Naive thymus-derived CD8-positive, alpha-beta T cell (primary cell): Measurements from ENCODE around the gene TNMD. TPM values are rescaled to one million over a fixed set of nuclear protein-coding genes. Genes with fewer than 3 reads are reported as not detected.

Experiments used
- ATAC-seq, 2 donors: fragments of 150-1000 bp; cut with Tn5 transposase in 1 of 2; sonication (Bioruptor Pico), chemical (Tn5 transposase) in 1 of 2; 1 replicate in 1 of 2; 2 replicates in 1 of 2; pipeline ENCODE4 v1.10.0; 2021; ENCODE audit warnings: mild to moderate bottlenecking in 2 of 2, moderate library complexity in 2 of 2
- POLR2A ChIA-PET: fragments of 350-600 bp; sonication (Branson Sonifier 250); formaldehyde crosslinking; loops from one replicate; lab custom pipeline; 2021; ENCODE audit warnings: antibody characterized with exemption; lab: Charles Lee
- DNase-seq, 10 donors: peaks; one replicate each; pipeline versions ENCODE4 v3.0.0 to v3.0.0-alpha.2; 2020 to 2022
- H3K27ac Mint-ChIP-seq, 10 donors: one replicate each; pipeline ENCODE4 v1.8.0; 2020 to 2022; ENCODE audit warnings: mild to moderate bottlenecking in 10 of 10, mixed read lengths in 10 of 10, moderate library complexity in 4 of 10, inconsistent platforms in 1 of 10
- H3K27me3 Mint-ChIP-seq, 5 donors: one replicate each; pipeline ENCODE4 v1.8.0; 2021 to 2022; ENCODE audit warnings: mixed read lengths in 5 of 5
- H3K36me3 Mint-ChIP-seq, 3 donors: one replicate each; pipeline ENCODE4 v1.8.0; 2020 to 2022; ENCODE audit warnings: mixed read lengths in 3 of 3, mild to moderate bottlenecking in 2 of 3, inconsistent platforms in 1 of 3
- H3K4me1 Mint-ChIP-seq, 4 donors: one replicate each; pipeline ENCODE4 v1.8.0; 2021 to 2022; ENCODE audit warnings: mixed read lengths in 4 of 4
- H3K4me3 Mint-ChIP-seq, 10 donors: one replicate each; pipeline ENCODE4 v1.8.0; 2020 to 2022; ENCODE audit warnings: mild to moderate bottlenecking in 10 of 10, mixed read lengths in 10 of 10, moderate library complexity in 6 of 10, inconsistent platforms in 1 of 10
- H3K9me3 Mint-ChIP-seq, 9 donors: one replicate each; pipeline ENCODE4 v1.8.0; 2020 to 2022; ENCODE audit warnings: mixed read lengths in 9 of 9, mild to moderate bottlenecking in 3 of 9, inconsistent platforms in 1 of 9, moderate library complexity in 1 of 9
- polyA plus RNA-seq, 3 donors: library from polyadenylated mRNA; unstranded; fragments of 300-500 nt; fragmentation: Illumina TruSeq; gene quantifications; one replicate each; pipeline ENCODE4 v1.2.3, GENCODE V29; 2021
- total RNA-seq, 8 experiments: library from RNA in 2 of 8; stranded (reverse) in 2 of 8; gene quantifications; one replicate each; pipeline ENCODE4 v1.2.3 and lab custom pipeline; 2021 to 2026

The TNMD gene
- total and polyA plus RNA-seq, 5 experiments from 2014 or later, result not detected

- H3K27me3 Mint-ChIP-seq, result peaks cover 0 to 27% (median 13%) of the 10 kb centered on the region in 5 donors
- no peaks in the 10 kb centered on the region for H3K36me3 Mint-ChIP-seq
- POLR2A ChIA-PET, result no interaction called here
- no peak overlapping the region for H3K4me3 Mint-ChIP-seq
- H3K9me3 Mint-ChIP-seq, result no peaks in the 10 kb centered on the region
- no peak overlapping the region for H3K27ac Mint-ChIP-seq
- no peak for DNase-seq
- no peak for ATAC-seq
- H3K4me1 Mint-ChIP-seq, result peaks cover 0 to 2% (median 0%) of the 10 kb centered on the region in 4 donors
These were observed 27.2 kb downstream of the TNMD start for GRCh38 chrX:100611951-100612350.

- no peaks in the 10 kb centered on the region for H3K4me1 Mint-ChIP-seq
- no peaks in the 10 kb centered on the region for H3K9me3 Mint-ChIP-seq
- ATAC-seq, result peak in 1 of 2 donors; percentile 42
- H3K36me3 Mint-ChIP-seq, result no peaks in the 10 kb centered on the region
- no peak for DNase-seq
- POLR2A ChIA-PET, result no interaction called here
- H3K27ac Mint-ChIP-seq, result no peak overlapping the region
- peaks cover 0 to 24% (median 13%) of the 10 kb centered on the region in 5 donors for H3K27me3 Mint-ChIP-seq
- H3K4me3 Mint-ChIP-seq, result no peak overlapping the region
These were observed 30.3 kb downstream of the TNMD start for GRCh38 chrX:100615005-100615404.

GRCh38 chrX:100623001-100623400, 38.3 kb downstream of the TNMD start:
- POLR2A ChIA-PET, result no interaction called here
- no peak overlapping the region for H3K27ac Mint-ChIP-seq
- no peaks in the 10 kb centered on the region for H3K36me3 Mint-ChIP-seq
- H3K9me3 Mint-ChIP-seq, result peaks cover 0 to 2% (median 0%) of the 10 kb centered on the region in 9 donors
- DNase-seq, result no peak
- H3K4me3 Mint-ChIP-seq, result no peak overlapping the region
- no peak for ATAC-seq
- H3K4me1 Mint-ChIP-seq, result peaks cover 4 to 10% (median 8%) of the 10 kb centered on the region in 4 donors
- peaks cover 0 to 2% (median 1%) of the 10 kb centered on the region in 5 donors for H3K27me3 Mint-ChIP-seq

- peaks cover 0 to 9% (median 0%) of the 10 kb centered on the region in 3 donors for H3K36me3 Mint-ChIP-seq
- peaks cover 4 to 10% (median 8%) of the 10 kb centered on the region in 4 donors for H3K4me1 Mint-ChIP-seq
- H3K9me3 Mint-ChIP-seq, result peaks cover 0 to 2% (median 0%) of the 10 kb centered on the region in 9 donors
- peaks cover 0 to 8% (median 0%) of the 10 kb centered on the region in 5 donors for H3K27me3 Mint-ChIP-seq
- peak overlapping the region in 1 of 10 donors; percentile 29 for H3K27ac Mint-ChIP-seq
- no peak overlapping the region for H3K4me3 Mint-ChIP-seq
- ATAC-seq (no peak), DNase-seq (peak in 1 of 10 donors; percentile 1)
- POLR2A ChIA-PET, result no interaction called here
These were observed 41.3 kb downstream of the TNMD start for GRCh38 chrX:100625985-100626491.

- Mint-ChIP-seq H3K36me3 (peaks cover 0 to 12% (median 0%) of the 10 kb centered on the region in 3 donors), H3K9me3 (peaks cover 0 to 12% (median 0%) of the 10 kb centered on the region in 9 donors), H3K4me3 (peak overlapping the region in 2 of 10 donors; percentile 8 to 18), H3K27me3 (peaks cover 0 to 14% (median 9%) of the 10 kb centered on the region in 5 donors), H3K27ac (no peak overlapping the region), H3K4me1 (peaks cover 3 to 11% (median 9%) of the 10 kb centered on the region in 4 donors)
- POLR2A ChIA-PET, result no interaction called here
- DNase-seq (no peak), ATAC-seq (no peak)
These were observed 50.3 kb downstream of the TNMD start for GRCh38 chrX:100635040-100635439.

- H3K4me1 Mint-ChIP-seq, result peaks cover 3 to 11% (median 9%) of the 10 kb centered on the region in 4 donors
- POLR2A ChIA-PET, result no interaction called here
- ATAC-seq (peak in 1 of 2 donors; percentile 4), DNase-seq (peak in 1 of 10 donors; percentile 1)
- H3K27me3 Mint-ChIP-seq, result peaks cover 0 to 16% (median 12%) of the 10 kb centered on the region in 5 donors
- H3K9me3 Mint-ChIP-seq, result peaks cover 0 to 12% (median 0%) of the 10 kb centered on the region in 9 donors
- peaks cover 0 to 8% (median 0%) of the 10 kb centered on the region in 3 donors for H3K36me3 Mint-ChIP-seq
- peak overlapping the region in 6 of 10 donors; percentile 9 to 93 (median 46) for H3K27ac Mint-ChIP-seq
- peak overlapping the region; percentile 82 to 97 (median 94) for H3K4me3 Mint-ChIP-seq
These were observed 51.2 kb downstream of the TNMD start for GRCh38 chrX:100635989-100636320.

- peak; percentile 50 to 86 (median 68) for DNase-seq
- POLR2A ChIA-PET, result no interaction called here
- peak; percentile 99 to 100 for ATAC-seq
- Mint-ChIP-seq H3K27me3 (peaks cover 0 to 19% (median 13%) of the 10 kb centered on the region in 5 donors), H3K36me3 (peaks cover 0 to 8% (median 0%) of the 10 kb centered on the region in 3 donors), H3K9me3 (peaks cover 0 to 12% (median 0%) of the 10 kb centered on the region in 9 donors), H3K4me3 (peak within 1 kb of the TSS; percentile 82 to 97 (median 94)), H3K27ac (peak within 1 kb of the TSS; percentile 80 to 96 (median 93)), H3K4me1 (peaks cover 3 to 11% (median 9%) of the 10 kb centered on the region in 4 donors)
These were observed 51.7 kb downstream of the TNMD start, which contains the start of gene TSPAN6 for GRCh38 chrX:100636321-100636991. Gene TSPAN6 (minus strand): TSS chrX:100636806. CDS start chrX:100636694, 112 bp downstream.

GRCh38 chrX:100642290-100642689, 57.6 kb downstream of the TNMD start:
- Mint-ChIP-seq H3K27me3 (peaks cover 0 to 41% (median 26%) of the 10 kb centered on the region in 5 donors), H3K9me3 (peaks cover 0 to 8% (median 0%) of the 10 kb centered on the region in 9 donors), H3K27ac (no peak overlapping the region), H3K36me3 (no peaks in the 10 kb centered on the region), H3K4me3 (no peak overlapping the region), H3K4me1 (peaks cover 0 to 1% (median 0%) of the 10 kb centered on the region in 4 donors)
- POLR2A ChIA-PET, result no interaction called here
- ATAC-seq (no peak), DNase-seq (no peak)

- H3K4me1 Mint-ChIP-seq, result no peaks in the 10 kb centered on the region
- H3K27ac Mint-ChIP-seq, result no peak overlapping the region
- ATAC-seq (no peak), DNase-seq (no peak)
- no peaks in the 10 kb centered on the region for H3K36me3 Mint-ChIP-seq
- H3K4me3 Mint-ChIP-seq, result no peak overlapping the region
- H3K27me3 Mint-ChIP-seq, result peaks cover 0 to 41% (median 26%) of the 10 kb centered on the region in 5 donors
- peaks cover 0 to 8% (median 0%) of the 10 kb centered on the region in 9 donors for H3K9me3 Mint-ChIP-seq
- POLR2A ChIA-PET, result no interaction called here
These were observed 58.5 kb downstream of the TNMD start for GRCh38 chrX:100643212-100643611.

- Mint-ChIP-seq H3K9me3 (peaks cover 0 to 8% (median 0%) of the 10 kb centered on the region in 9 donors), H3K4me1 (no peaks in the 10 kb centered on the region), H3K27ac (peak within 1 kb of the TSS in 1 of 10 donors; percentile 43), H3K27me3 (peaks cover 0 to 41% (median 28%) of the 10 kb centered on the region in 5 donors), H3K4me3 (no peak within 1 kb of the TSS), H3K36me3 (no peaks in the 10 kb centered on the region)
- POLR2A ChIA-PET, result no interaction called here
- DNase-seq, result no peak
- no peak for ATAC-seq
These were observed 59.5 kb downstream of the TNMD start, which contains the start of gene SRPX2 for GRCh38 chrX:100643956-100644860. Gene SRPX2 (plus strand): TSS chrX:100644199. CDS start chrX:100646323, 2,124 bp downstream.

- Mint-ChIP-seq H3K4me1 (no peaks in the 10 kb centered on the region), H3K4me3 (no peak overlapping the region), H3K27ac (no peak overlapping the region), H3K36me3 (no peaks in the 10 kb centered on the region), H3K9me3 (peaks cover 0 to 8% (median 0%) of the 10 kb centered on the region in 9 donors), H3K27me3 (peaks cover 0 to 32% (median 22%) of the 10 kb centered on the region in 5 donors)
- DNase-seq (no peak), ATAC-seq (no peak)
- POLR2A ChIA-PET, result no interaction called here
These were observed 60.4 kb downstream of the TNMD start for GRCh38 chrX:100645106-100645505.

- H3K27ac Mint-ChIP-seq, result no peak overlapping the region
- H3K36me3 Mint-ChIP-seq, result no peaks in the 10 kb centered on the region
- no peak for DNase-seq
- no peak for ATAC-seq
- POLR2A ChIA-PET, result no interaction called here
- H3K4me3 Mint-ChIP-seq, result no peak overlapping the region
- H3K4me1 Mint-ChIP-seq, result no peaks in the 10 kb centered on the region
- H3K27me3 Mint-ChIP-seq, result peaks cover 0 to 16% (median 14%) of the 10 kb centered on the region in 5 donors
- peaks cover 0 to 2% (median 0%) of the 10 kb centered on the region in 9 donors for H3K9me3 Mint-ChIP-seq
These were observed 62.4 kb downstream of the TNMD start for GRCh38 chrX:100647095-100647494.
